Mononuclear cell (primary cell): ENCODE measurements around the gene NAPSA. TPM values are rescaled to one million over a fixed set of nuclear protein-coding genes. Genes with fewer than 3 reads are reported as not detected.

Source experiments
- H3K27me3 ChIP-seq: 2 replicates; pipeline ENCODE4 v1.6.0; 2011; ENCODE audit warnings: low read length, control low read depth; ENCODE audit not compliant: insufficient read depth
- H3K4me1 ChIP-seq: 2 replicates; pipeline ENCODE4 v1.5.1; 2011; ENCODE audit warnings: mild to moderate bottlenecking, low read length, control low read depth; ENCODE audit not compliant: insufficient read depth
- H3K4me3 ChIP-seq: 2 replicates; pipeline ENCODE4 v1.5.1; 2011; ENCODE audit warnings: mild to moderate bottlenecking, low read length, moderate library complexity
- H3K9me3 ChIP-seq: 2 replicates; pipeline ENCODE4 v1.5.1; 2011; ENCODE audit warnings: low read depth, mild to moderate bottlenecking, control low read depth, low read length
- total RNA-seq: library from RNA; depleted of rRNA; stranded (reverse); fragments of >200 nt; gene quantifications from one replicate; pipeline ENCODE4 v1.2.3, GENCODE V29; 2012

The NAPSA gene
- total RNA-seq, 1 donor = not detected

GRCh38 chr19:50322234-50322633 is 43.2 kb downstream of the NAPSA start:
- Histone ChIP-seq H3K4me3 (no peak overlapping the region), H3K9me3 (no peaks in the 10 kb centered on the region), H3K4me1 (peaks cover 17% of the 10 kb centered on the region), H3K27me3 (peaks cover 15% of the 10 kb centered on the region)

GRCh38 chr19:50321831-50322230 is 43.6 kb downstream of the NAPSA start:
- Histone ChIP-seq H3K4me1 (peaks cover 13% of the 10 kb centered on the region), H3K4me3 (no peak overlapping the region), H3K9me3 (no peaks in the 10 kb centered on the region), H3K27me3 (peaks cover 11% of the 10 kb centered on the region)

GRCh38 chr19:50320596-50320995 is 44.8 kb downstream of the NAPSA start:
- no peaks in the 10 kb centered on the region for H3K9me3 ChIP-seq
- H3K27me3 ChIP-seq = peaks cover 2% of the 10 kb centered on the region
- no peak overlapping the region for H3K4me3 ChIP-seq
- peaks cover under 1% of the 10 kb centered on the region for H3K4me1 ChIP-seq

GRCh38 chr19:50320051-50320450 is 45.4 kb downstream of the NAPSA start:
- Histone ChIP-seq H3K9me3 (no peaks in the 10 kb centered on the region), H3K27me3 (peaks cover 3% of the 10 kb centered on the region), H3K4me3 (no peak overlapping the region), H3K4me1 (no peaks in the 10 kb centered on the region)

- Histone ChIP-seq H3K4me1 (no peaks in the 10 kb centered on the region), H3K9me3 (no peaks in the 10 kb centered on the region), H3K27me3 (peaks cover 9% of the 10 kb centered on the region), H3K4me3 (no peak overlapping the region)
Measured at GRCh38 chr19:50319156-50319555, 46.3 kb downstream of the NAPSA start.

- H3K4me1 ChIP-seq = no peaks in the 10 kb centered on the region
- H3K27me3 ChIP-seq = peaks cover 14% of the 10 kb centered on the region
- H3K4me3 ChIP-seq = no peak overlapping the region
- no peaks in the 10 kb centered on the region for H3K9me3 ChIP-seq
Measured at GRCh38 chr19:50318438-50318837, 47.0 kb downstream of the NAPSA start.

GRCh38 chr19:50317115-50317514 is 48.3 kb downstream of the NAPSA start:
- Histone ChIP-seq H3K9me3 (no peaks in the 10 kb centered on the region), H3K27me3 (peaks cover 24% of the 10 kb centered on the region)

GRCh38 chr19:50315773-50316448 is 49.5 kb downstream of the NAPSA start:
- Histone ChIP-seq H3K9me3 (no peaks in the 10 kb centered on the region), H3K4me3 (no peak overlapping the region), H3K4me1 (no peaks in the 10 kb centered on the region), H3K27me3 (peaks cover 31% of the 10 kb centered on the region)

More at GRCh38 chr19:50317115-50317514, 48.3 kb downstream of the NAPSA start:
- Histone ChIP-seq H3K4me3 (no peak overlapping the region), H3K4me1 (no peaks in the 10 kb centered on the region)

GRCh38 chr19:50314724-50315708 is 50.4 kb downstream of the NAPSA start:
- Histone ChIP-seq H3K9me3 (no peaks in the 10 kb centered on the region), H3K4me1 (no peaks in the 10 kb centered on the region), H3K27me3 (peaks cover 40% of the 10 kb centered on the region), H3K4me3 (no peak overlapping the region)

GRCh38 chr19:50313812-50314536 is 51.5 kb downstream of the NAPSA start:
- H3K9me3 ChIP-seq = no peaks in the 10 kb centered on the region
- peaks cover 40% of the 10 kb centered on the region for H3K27me3 ChIP-seq
- H3K4me3 ChIP-seq = no peak overlapping the region
- H3K4me1 ChIP-seq = no peaks in the 10 kb centered on the region

GRCh38 chr19:50312967-50313811 is 52.2 kb downstream of the NAPSA start:
- Histone ChIP-seq H3K4me3 (no peak overlapping the region), H3K4me1 (no peaks in the 10 kb centered on the region), H3K27me3 (peaks cover 40% of the 10 kb centered on the region), H3K9me3 (no peaks in the 10 kb centered on the region)

GRCh38 chr19:50311723-50312635 is 53.5 kb downstream of the NAPSA start:
- Histone ChIP-seq H3K27me3 (peaks cover 44% of the 10 kb centered on the region), H3K4me1 (no peaks in the 10 kb centered on the region), H3K4me3 (no peak overlapping the region), H3K9me3 (no peaks in the 10 kb centered on the region)

GRCh38 chr19:50310759-50311465 is 54.5 kb downstream of the NAPSA start:
- Histone ChIP-seq H3K9me3 (no peaks in the 10 kb centered on the region), H3K27me3 (peaks cover 44% of the 10 kb centered on the region), H3K4me3 (no peak overlapping the region), H3K4me1 (no peaks in the 10 kb centered on the region)
